GM23338 (cell line): ENCODE measurements around the gene RAB15. TPM values are rescaled to one million over a fixed set of nuclear protein-coding genes. Genes with fewer than 3 reads are reported as not detected.

Source experiments
- ATAC-seq: fragments of 200-7000 bp; cut with Tn5 transposase; 3 replicates; pipeline ENCODE4 v1.9.1; 2020
- DNase-seq: peaks from one replicate; pipeline ENCODE4 v3.0.0-alpha.2; 2015; ENCODE audit warnings: low spot score
- H2AFZ ChIP-seq: fragments of 200-600 bp; sonication (generic); 2 replicates; pipeline ENCODE4 v1.8.0; 2016; ENCODE audit warnings: antibody characterized with exemption, mild to moderate bottlenecking, moderate library complexity
- H3F3A ChIP-seq: fragments of 200-600 bp; sonication (generic); replicated peaks from 2 replicates; pipeline ENCODE4 v1.8.0; 2017; ENCODE audit warnings: antibody characterized with exemption, mixed run types, low read depth
- H3K27ac ChIP-seq: fragments of 200-600 bp; sonication (generic); 2 replicates; pipeline ENCODE4 v1.6.1; 2016; ENCODE audit warnings: low read depth
- H3K27me3 ChIP-seq: fragments of 200-600 bp; sonication (generic); 2 replicates; pipeline ENCODE4 v1.8.0; 2016; ENCODE audit warnings: mild to moderate bottlenecking, mixed run types, moderate library complexity; ENCODE audit not compliant: insufficient read depth
- H3K36me3 ChIP-seq: fragments of 200-600 bp; sonication (generic); 2 replicates; pipeline ENCODE4 v1.8.0; 2016; ENCODE audit warnings: mild to moderate bottlenecking; ENCODE audit not compliant: insufficient read depth
- H3K4me1 ChIP-seq: fragments of 200-600 bp; sonication (generic); 2 replicates; pipeline ENCODE4 v1.8.0; 2016; ENCODE audit warnings: mild to moderate bottlenecking, moderate library complexity; ENCODE audit not compliant: insufficient read depth
- H3K4me2 ChIP-seq: fragments of 200-600 bp; sonication (generic); 2 replicates; pipeline ENCODE4 v1.7.1; 2017; ENCODE audit warnings: mixed run types
- H3K4me3 ChIP-seq: fragments of 200-600 bp; sonication (generic); 2 replicates; pipeline ENCODE4 v1.6.1; 2016; ENCODE audit warnings: mixed run types
- H3K79me2 ChIP-seq: fragments of 200-600 bp; sonication (generic); replicated peaks from 2 replicates; pipeline ENCODE4 v1.8.0; 2017; ENCODE audit warnings: mild to moderate bottlenecking; ENCODE audit not compliant: insufficient read depth
- H3K9me2 ChIP-seq: fragments of 200-600 bp; sonication (generic); 2 replicates; pipeline ENCODE4 v1.8.0; 2017; ENCODE audit not compliant: insufficient read depth
- H4K20me1 ChIP-seq: fragments of 200-600 bp; sonication (generic); replicated peaks from 2 replicates; pipeline ENCODE4 v1.8.0; 2017; ENCODE audit warnings: mild to moderate bottlenecking; ENCODE audit not compliant: insufficient read depth
- H3K27ac Mint-ChIP-seq: 2 replicates; pipeline ENCODE4 v1.8.0; 2020; ENCODE audit warnings: inconsistent platforms, mild to moderate bottlenecking, moderate library complexity, mixed read lengths
- H3K27me3 Mint-ChIP-seq: 3 replicates; pipeline ENCODE4 v1.8.0; 2022; ENCODE audit warnings: low read depth, mild to moderate bottlenecking, moderate library complexity, mixed read lengths, inconsistent platforms; ENCODE audit not compliant: insufficient read depth, poor library complexity
- H3K36me3 Mint-ChIP-seq: 3 replicates; pipeline ENCODE4 v1.8.0; 2021; ENCODE audit warnings: low read depth, mild to moderate bottlenecking, inconsistent platforms, moderate library complexity, mixed read lengths
- H3K4me1 Mint-ChIP-seq: 3 replicates; pipeline ENCODE4 v1.8.0; 2020; ENCODE audit warnings: mild to moderate bottlenecking, inconsistent platforms, mixed read lengths
- H3K4me3 Mint-ChIP-seq: 3 replicates; pipeline ENCODE4 v1.8.0; 2021; ENCODE audit warnings: moderate library complexity, mild to moderate bottlenecking, inconsistent platforms, mixed read lengths
- H3K9me3 Mint-ChIP-seq: 3 replicates; pipeline ENCODE4 v1.8.0; 2020; ENCODE audit warnings: moderate library complexity, mild to moderate bottlenecking, inconsistent platforms, mixed read lengths
- CREB1 ChIP-seq: fragments of 250-450 bp; sonication (Bioruptor Pico); IDR thresholded peaks from 2 replicates; pipeline ENCODE4 v1.5.0; 2020; ENCODE audit warnings: low read depth, mild to moderate bottlenecking, moderate library complexity
- JUNB ChIP-seq: IDR thresholded peaks from one replicate; pipeline ENCODE4 v1.6.1; 2016; ENCODE audit warnings: antibody characterized with exemption; ENCODE audit not compliant: unreplicated experiment
- NANOG ChIP-seq: IDR thresholded peaks from 2 replicates; pipeline ENCODE4 v1.6.1; 2016; ENCODE audit warnings: antibody characterized with exemption, borderline replicate concordance
- POLR2AphosphoS5 ChIP-seq: IDR thresholded peaks from 2 replicates; pipeline ENCODE4 v1.6.1; 2016; ENCODE audit warnings: antibody characterized with exemption, low read depth
- STAT1 ChIP-seq: IDR thresholded peaks from one replicate; pipeline ENCODE4 v1.6.1; 2016; ENCODE audit warnings: antibody characterized with exemption; ENCODE audit not compliant: unreplicated experiment
- ZNF114 ChIP-seq: fragments of 250-450 bp; sonication (Bioruptor Pico); IDR thresholded peaks from 2 replicates; pipeline ENCODE4 v1.5.0; 2020; ENCODE audit warnings: mild to moderate bottlenecking, moderate library complexity
- ZNF331 ChIP-seq: fragments of 250-450 bp; sonication (Bioruptor Pico); IDR thresholded peaks from 2 replicates; pipeline ENCODE4 v1.5.0; 2020; ENCODE audit warnings: low read depth, mild to moderate bottlenecking, moderate library complexity
- polyA plus RNA-seq: library from polyadenylated mRNA; unstranded; fragments of >200 nt; fragmentation: Nextera tagmentation; extraction: Ambion mirVana; gene quantifications from 2 replicates; pipeline ENCODE4 v1.2.1, GENCODE V29; 2016
- total RNA-seq: library from RNA; depleted of rRNA; stranded (reverse); fragments of >200 nt; shearing (Covaris generic); gene quantifications from 2 replicates; pipeline ENCODE4 v1.2.3, GENCODE V29; 2014
- TF ChIP-seq, protein P1 (sequence below), 2 experiments: fragments of 200-600 bp in 1 of 2; sonication (generic) in 1 of 2; conservative IDR thresholded peaks; 2 replicates each; pipeline versions ENCODE4 v1.5.1 to v1.6.1; 2016 to 2017; ENCODE audit warnings: antibody characterized with exemption in 2 of 2, low read depth in 2 of 2, mild to moderate bottlenecking in 2 of 2, moderate library complexity in 1 of 2
- TF ChIP-seq, protein P2 (sequence below): IDR thresholded peaks from 2 replicates; pipeline ENCODE4 v1.6.1; 2016; ENCODE audit warnings: antibody characterized with exemption
- TF ChIP-seq, protein P3 (sequence below): IDR thresholded peaks from one replicate; pipeline ENCODE4 v1.6.1; 2018; ENCODE audit warnings: antibody characterized with exemption; ENCODE audit not compliant: unreplicated experiment

Gene RAB15
- total and polyA plus RNA-seq, 2 experiments from 2014 or later = 17.4 to 43.3 TPM

DNA sequence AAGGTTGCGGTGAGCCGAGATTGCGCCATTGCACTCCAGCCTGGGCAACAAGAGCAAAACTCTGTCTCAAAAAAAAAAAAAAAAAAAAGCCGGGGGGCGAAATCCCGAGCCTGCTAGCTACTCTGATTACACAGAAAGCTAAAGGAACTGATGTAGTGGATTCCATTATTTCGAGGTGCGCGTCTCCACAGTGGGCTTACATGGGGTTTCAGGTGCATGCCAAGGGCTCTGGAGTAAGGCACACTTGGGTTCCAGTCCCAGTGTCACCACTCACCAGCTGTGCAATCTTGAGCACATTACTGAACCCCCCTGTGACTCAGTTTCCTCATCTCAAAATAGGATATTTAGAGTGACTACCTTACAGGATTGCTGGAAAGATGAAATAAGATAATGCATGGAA lies 1.7 kb upstream of the RAB15 start:
- H3K79me2 ChIP-seq = peaks cover 16% of the 10 kb centered on the region
- H2AFZ ChIP-seq = no peak overlapping the region
- H3K4me3 ChIP-seq = no peak overlapping the region
- H3K36me3 ChIP-seq = no peaks in the 10 kb centered on the region
- DNase-seq = no peak
- peaks cover 47% of the 10 kb centered on the region for H3K4me1 Mint-ChIP-seq
- peak overlapping the region; percentile 60; the same call in 1 of the 2 replicates for H3K4me2 ChIP-seq
- H4K20me1 ChIP-seq = peaks cover 5% of the 10 kb centered on the region; the same call in 1 of the 2 replicates
- no peak overlapping the region for H3K4me3 Mint-ChIP-seq
- no peaks in the 10 kb centered on the region for H3K36me3 Mint-ChIP-seq
- no peak overlapping the region for H3K27ac ChIP-seq
- H3K27me3 Mint-ChIP-seq = peaks cover 11% of the 10 kb centered on the region
- no peak for ATAC-seq
- peaks cover 21% of the 10 kb centered on the region for H3F3A ChIP-seq
- H3K27me3 ChIP-seq = no peaks in the 10 kb centered on the region; the same call in 1 of the 2 replicates
- H3K9me3 Mint-ChIP-seq = no peaks in the 10 kb centered on the region
- TF ChIP-seq ZNF331 (no peak), POLR2AphosphoS5 (no peak), ZNF114 (no peak), NANOG (no peak), JUNB (no peak), STAT1 (no peak)
- TF ChIP-seq, protein P1, sequence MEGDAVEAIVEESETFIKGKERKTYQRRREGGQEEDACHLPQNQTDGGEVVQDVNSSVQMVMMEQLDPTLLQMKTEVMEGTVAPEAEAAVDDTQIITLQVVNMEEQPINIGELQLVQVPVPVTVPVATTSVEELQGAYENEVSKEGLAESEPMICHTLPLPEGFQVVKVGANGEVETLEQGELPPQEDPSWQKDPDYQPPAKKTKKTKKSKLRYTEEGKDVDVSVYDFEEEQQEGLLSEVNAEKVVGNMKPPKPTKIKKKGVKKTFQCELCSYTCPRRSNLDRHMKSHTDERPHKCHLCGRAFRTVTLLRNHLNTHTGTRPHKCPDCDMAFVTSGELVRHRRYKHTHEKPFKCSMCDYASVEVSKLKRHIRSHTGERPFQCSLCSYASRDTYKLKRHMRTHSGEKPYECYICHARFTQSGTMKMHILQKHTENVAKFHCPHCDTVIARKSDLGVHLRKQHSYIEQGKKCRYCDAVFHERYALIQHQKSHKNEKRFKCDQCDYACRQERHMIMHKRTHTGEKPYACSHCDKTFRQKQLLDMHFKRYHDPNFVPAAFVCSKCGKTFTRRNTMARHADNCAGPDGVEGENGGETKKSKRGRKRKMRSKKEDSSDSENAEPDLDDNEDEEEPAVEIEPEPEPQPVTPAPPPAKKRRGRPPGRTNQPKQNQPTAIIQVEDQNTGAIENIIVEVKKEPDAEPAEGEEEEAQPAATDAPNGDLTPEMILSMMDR (conservative IDR thresholded peaks at IDR 0.05; ENCODE audit: low read depth in 2 of 2) = no peak
- TF ChIP-seq, protein P2, sequence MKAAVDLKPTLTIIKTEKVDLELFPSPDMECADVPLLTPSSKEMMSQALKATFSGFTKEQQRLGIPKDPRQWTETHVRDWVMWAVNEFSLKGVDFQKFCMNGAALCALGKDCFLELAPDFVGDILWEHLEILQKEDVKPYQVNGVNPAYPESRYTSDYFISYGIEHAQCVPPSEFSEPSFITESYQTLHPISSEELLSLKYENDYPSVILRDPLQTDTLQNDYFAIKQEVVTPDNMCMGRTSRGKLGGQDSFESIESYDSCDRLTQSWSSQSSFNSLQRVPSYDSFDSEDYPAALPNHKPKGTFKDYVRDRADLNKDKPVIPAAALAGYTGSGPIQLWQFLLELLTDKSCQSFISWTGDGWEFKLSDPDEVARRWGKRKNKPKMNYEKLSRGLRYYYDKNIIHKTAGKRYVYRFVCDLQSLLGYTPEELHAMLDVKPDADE = no peak
- H3K4me1 ChIP-seq = peaks cover 60% of the 10 kb centered on the region
- no peak overlapping the region for H3K27ac Mint-ChIP-seq
- H3K9me2 ChIP-seq = 0 out of 2 replicates have a peak, but pooled peaks cover 5% of the 10 kb centered on the region

DNA sequence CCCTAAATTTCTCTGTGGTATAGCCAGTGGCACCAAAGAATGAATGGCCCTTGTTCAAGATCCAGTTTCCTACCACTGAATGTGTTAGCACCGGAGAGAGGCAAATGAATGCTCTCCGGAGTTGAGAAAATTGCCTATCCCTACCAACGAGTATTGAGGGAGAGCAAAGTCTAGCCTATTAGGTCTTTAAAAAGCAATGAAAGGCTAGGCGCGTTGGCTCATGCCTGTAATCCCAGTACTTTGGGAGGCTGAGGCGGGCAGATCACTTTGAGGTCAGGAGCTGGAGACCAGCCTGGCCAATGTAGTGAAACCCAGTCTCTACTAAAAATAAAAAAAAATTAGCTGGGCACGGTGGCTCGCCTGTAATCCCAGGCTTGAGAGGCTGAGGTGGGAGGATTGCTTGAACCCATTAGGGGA lies 898 bp upstream of the RAB15 start:
- Mint-ChIP-seq H3K27me3 (peaks cover 11% of the 10 kb centered on the region), H3K4me3 (peak overlapping the region; percentile 79), H3K36me3 (peaks cover 4% of the 10 kb centered on the region; the same call in 2 of the 3 replicates), H3K9me3 (no peaks in the 10 kb centered on the region), H3K27ac (no peak overlapping the region), H3K4me1 (peaks cover 50% of the 10 kb centered on the region)
- peak overlapping the region; percentile 32; the same call in 1 of the 2 replicates for H3K27ac ChIP-seq
- H3K36me3 ChIP-seq = no peaks in the 10 kb centered on the region
- peak overlapping the region; percentile 87 for H3K4me2 ChIP-seq
- peaks cover 21% of the 10 kb centered on the region for H3F3A ChIP-seq
- no peak overlapping the region for H2AFZ ChIP-seq
- DNase-seq (no peak), ATAC-seq (no peak)
- no peaks in the 10 kb centered on the region; the same call in 1 of the 2 replicates for H3K27me3 ChIP-seq
- H4K20me1 ChIP-seq = peaks cover 5% of the 10 kb centered on the region; the same call in 1 of the 2 replicates
- peaks cover 24% of the 10 kb centered on the region for H3K79me2 ChIP-seq
- H3K4me1 ChIP-seq = peaks cover 63% of the 10 kb centered on the region
- H3K9me2 ChIP-seq = peaks cover 5% of the 10 kb centered on the region; the same call in 1 of the 2 replicates
- peak overlapping the region; percentile 78 for H3K4me3 ChIP-seq
- TF ChIP-seq, protein P3, sequence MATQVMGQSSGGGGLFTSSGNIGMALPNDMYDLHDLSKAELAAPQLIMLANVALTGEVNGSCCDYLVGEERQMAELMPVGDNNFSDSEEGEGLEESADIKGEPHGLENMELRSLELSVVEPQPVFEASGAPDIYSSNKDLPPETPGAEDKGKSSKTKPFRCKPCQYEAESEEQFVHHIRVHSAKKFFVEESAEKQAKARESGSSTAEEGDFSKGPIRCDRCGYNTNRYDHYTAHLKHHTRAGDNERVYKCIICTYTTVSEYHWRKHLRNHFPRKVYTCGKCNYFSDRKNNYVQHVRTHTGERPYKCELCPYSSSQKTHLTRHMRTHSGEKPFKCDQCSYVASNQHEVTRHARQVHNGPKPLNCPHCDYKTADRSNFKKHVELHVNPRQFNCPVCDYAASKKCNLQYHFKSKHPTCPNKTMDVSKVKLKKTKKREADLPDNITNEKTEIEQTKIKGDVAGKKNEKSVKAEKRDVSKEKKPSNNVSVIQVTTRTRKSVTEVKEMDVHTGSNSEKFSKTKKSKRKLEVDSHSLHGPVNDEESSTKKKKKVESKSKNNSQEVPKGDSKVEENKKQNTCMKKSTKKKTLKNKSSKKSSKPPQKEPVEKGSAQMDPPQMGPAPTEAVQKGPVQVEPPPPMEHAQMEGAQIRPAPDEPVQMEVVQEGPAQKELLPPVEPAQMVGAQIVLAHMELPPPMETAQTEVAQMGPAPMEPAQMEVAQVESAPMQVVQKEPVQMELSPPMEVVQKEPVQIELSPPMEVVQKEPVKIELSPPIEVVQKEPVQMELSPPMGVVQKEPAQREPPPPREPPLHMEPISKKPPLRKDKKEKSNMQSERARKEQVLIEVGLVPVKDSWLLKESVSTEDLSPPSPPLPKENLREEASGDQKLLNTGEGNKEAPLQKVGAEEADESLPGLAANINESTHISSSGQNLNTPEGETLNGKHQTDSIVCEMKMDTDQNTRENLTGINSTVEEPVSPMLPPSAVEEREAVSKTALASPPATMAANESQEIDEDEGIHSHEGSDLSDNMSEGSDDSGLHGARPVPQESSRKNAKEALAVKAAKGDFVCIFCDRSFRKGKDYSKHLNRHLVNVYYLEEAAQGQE = no peak
- no peak for TF ChIP-seq JUNB
- TF ChIP-seq CREB1 (CRISPR knock-in tag) = no peak
